Neural progenitor cell (in vitro differentiated cells): ENCODE data around the gene KAZN. TPM values are rescaled to one million over a fixed set of nuclear protein-coding genes. Genes with fewer than 3 reads are reported as not detected.

Experiments
- DNase-seq: peaks from one replicate; pipeline ENCODE4 v3.0.0-alpha.2; 2016; ENCODE audit warnings: low spot score
- H2AFZ ChIP-seq: fragments of 200-600 bp; sonication (generic); replicated peaks from 2 replicates; pipeline ENCODE4 v1.6.1; 2016; ENCODE audit warnings: antibody characterized with exemption
- H3F3A ChIP-seq: fragments of 200-600 bp; sonication (generic); 2 replicates; pipeline ENCODE4 v1.6.1; 2016; ENCODE audit warnings: antibody characterized with exemption, low read depth
- H3K27ac ChIP-seq: fragments of 200-600 bp; sonication (generic); 2 replicates; pipeline ENCODE4 v1.5.1; 2016; ENCODE audit warnings: mild to moderate bottlenecking
- H3K27me3 ChIP-seq: fragments of 200-600 bp; sonication (generic); 2 replicates; pipeline ENCODE4 v1.6.1; 2016; ENCODE audit warnings: mild to moderate bottlenecking, moderate library complexity
- H3K36me3 ChIP-seq: fragments of 200-600 bp; sonication (generic); 2 replicates; pipeline ENCODE4 v1.5.1; 2016
- H3K4me1 ChIP-seq: fragments of 200-600 bp; sonication (generic); 2 replicates; pipeline ENCODE4 v1.6.1; 2016; ENCODE audit warnings: mixed run types
- H3K4me2 ChIP-seq: fragments of 200-600 bp; sonication (generic); 2 replicates; pipeline ENCODE4 v1.6.1; 2016
- H3K4me3 ChIP-seq: fragments of 200-600 bp; sonication (generic); 2 replicates; pipeline ENCODE4 v1.5.1; 2016
- H3K79me2 ChIP-seq: fragments of 200-600 bp; sonication (generic); 2 replicates; pipeline ENCODE4 v1.6.1; 2016; ENCODE audit warnings: low read depth
- H3K9ac ChIP-seq: fragments of 200-600 bp; sonication (generic); 2 replicates; pipeline ENCODE4 v1.6.1; 2016
- H3K9me3 ChIP-seq: fragments of 200-600 bp; sonication (generic); 2 replicates; pipeline ENCODE4 v1.5.1; 2016; ENCODE audit warnings: low read depth
- H4K20me1 ChIP-seq: fragments of 200-600 bp; sonication (generic); 2 replicates; pipeline ENCODE4 v1.6.1; 2016; ENCODE audit warnings: low read depth
- H3K27ac Mint-ChIP-seq: 3 replicates; pipeline ENCODE4 v1.8.0; 2021; ENCODE audit warnings: mixed read lengths
- H3K27me3 Mint-ChIP-seq: 2 replicates; pipeline ENCODE4 v1.8.0; 2022; ENCODE audit warnings: low read depth, mild to moderate bottlenecking, inconsistent platforms, moderate library complexity, mixed read lengths; ENCODE audit not compliant: insufficient read depth
- H3K36me3 Mint-ChIP-seq: 3 replicates; pipeline ENCODE4 v1.8.0; 2021; ENCODE audit warnings: mixed read lengths
- H3K4me1 Mint-ChIP-seq: 3 replicates; pipeline ENCODE4 v1.8.0; 2021; ENCODE audit warnings: mixed read lengths
- H3K4me3 Mint-ChIP-seq: 3 replicates; pipeline ENCODE4 v1.8.0; 2021; ENCODE audit warnings: mild to moderate bottlenecking, moderate library complexity, mixed read lengths
- H3K9me3 Mint-ChIP-seq: 3 replicates; pipeline ENCODE4 v1.8.0; 2020; ENCODE audit warnings: mixed read lengths
- CTCF ChIP-seq: fragments of 200-600 bp; sonication (generic); IDR thresholded peaks from 2 replicates; pipeline ENCODE4 v1.5.1; 2017; ENCODE audit warnings: antibody characterized with exemption, mild to moderate bottlenecking
- EZH2 ChIP-seq: fragments of 200-600 bp; sonication (generic); IDR thresholded peaks from 2 replicates; pipeline ENCODE4 v1.6.1; 2017; ENCODE audit warnings: antibody characterized with exemption, mild to moderate bottlenecking, moderate library complexity
- EZH2phosphoT487 ChIP-seq: fragments of 200-600 bp; sonication (generic); IDR thresholded peaks from 2 replicates; pipeline ENCODE4 v1.6.1; 2017; ENCODE audit warnings: antibody characterized with exemption
- total RNA-seq: library from RNA; depleted of rRNA; stranded (reverse); fragments of >200 nt; gene quantifications from 2 replicates; pipeline ENCODE4 v1.2.3, GENCODE V29; 2015; ENCODE audit warnings: low replicate concordance

KAZN gene
- total RNA-seq, 1 donor from 2014 or later = 6.1 TPM

DNA sequence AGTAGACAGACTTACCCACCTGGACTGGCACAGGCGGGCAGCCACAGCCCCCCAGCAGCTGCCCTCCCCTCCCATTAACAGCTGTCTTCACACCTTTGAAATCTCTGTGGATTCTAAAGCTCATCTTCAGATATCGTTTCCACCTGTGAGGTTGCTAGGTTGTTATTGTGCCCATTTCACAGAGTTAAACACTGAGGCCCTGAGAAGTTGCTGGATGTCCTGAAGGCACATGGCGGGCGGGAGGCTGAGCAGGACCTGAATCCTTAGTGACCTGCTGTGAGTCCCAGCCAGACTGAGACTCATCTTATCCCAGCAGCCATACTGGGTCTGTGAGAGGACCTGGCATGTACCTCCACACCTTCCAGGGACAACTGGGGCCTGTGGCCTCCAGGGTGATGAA is 420.3 kb downstream of the KAZN start:
- no peak for DNase-seq
- H3K9ac ChIP-seq = no peak overlapping the region
- no peak overlapping the region for H3K4me2 ChIP-seq
- no peaks in the 10 kb centered on the region for H3K27me3 ChIP-seq
- no peaks in the 10 kb centered on the region for H3K36me3 ChIP-seq
- H3K4me1 ChIP-seq = no peaks in the 10 kb centered on the region
- Mint-ChIP-seq H3K9me3 (no peaks in the 10 kb centered on the region), H3K36me3 (peaks cover 5% of the 10 kb centered on the region), H3K27ac (no peak overlapping the region), H3K4me3 (no peak overlapping the region), H3K27me3 (peaks cover 2% of the 10 kb centered on the region), H3K4me1 (peaks cover 15% of the 10 kb centered on the region)
- H3K4me3 ChIP-seq = no peak overlapping the region
- no peak overlapping the region for H3K27ac ChIP-seq
- H4K20me1 ChIP-seq = no peaks in the 10 kb centered on the region
- no peak overlapping the region for H2AFZ ChIP-seq
- TF ChIP-seq EZH2phosphoT487 (no peak), CTCF (no peak), EZH2 (no peak)
- no peaks in the 10 kb centered on the region for H3K9me3 ChIP-seq
- H3K79me2 ChIP-seq = no peaks in the 10 kb centered on the region
- H3F3A ChIP-seq = no peaks in the 10 kb centered on the region

DNA sequence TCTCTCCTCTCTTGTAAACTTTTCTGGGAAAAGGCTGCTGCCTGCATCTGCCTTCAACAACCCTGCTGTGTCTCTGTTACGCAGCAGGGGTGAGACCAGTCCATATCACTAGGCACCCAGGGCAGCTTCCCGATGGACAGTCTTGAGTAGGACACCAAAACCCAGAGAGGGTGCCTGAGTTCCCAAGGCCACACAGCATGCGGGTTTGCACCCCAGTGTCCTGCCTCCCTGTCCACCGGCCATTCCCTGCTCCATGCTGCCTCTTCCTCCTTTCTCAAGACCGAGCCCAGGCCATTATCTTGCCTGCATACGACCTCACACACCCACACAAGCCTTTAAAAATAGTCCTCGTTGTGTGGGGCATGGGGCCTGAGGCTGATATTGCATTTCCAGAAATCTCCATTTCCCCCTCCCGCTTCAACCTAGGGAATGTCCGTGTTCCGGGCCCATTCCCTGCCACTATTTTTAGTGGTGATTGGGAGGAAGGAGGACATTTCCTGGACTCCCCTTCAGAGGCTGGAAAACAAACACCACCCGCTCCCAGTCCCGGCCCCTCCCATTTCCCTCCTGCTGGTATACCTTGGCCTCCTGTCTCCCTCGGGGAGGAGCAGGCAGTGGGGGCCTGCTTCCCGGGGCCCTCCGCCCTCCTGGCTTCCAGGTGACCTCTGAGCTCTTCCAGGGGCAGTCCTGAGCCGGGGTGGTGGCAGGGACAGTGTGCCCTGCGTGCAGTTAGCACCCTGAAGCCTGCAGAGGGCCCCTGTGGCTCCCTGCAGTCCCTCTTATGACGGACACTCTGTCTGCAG is 422.7 kb downstream of the KAZN start:
- Histone ChIP-seq H3K9ac (no peak overlapping the region), H3K4me2 (no peak overlapping the region), H3K9me3 (no peaks in the 10 kb centered on the region), H3K79me2 (no peaks in the 10 kb centered on the region), H2AFZ (no peak overlapping the region), H4K20me1 (no peaks in the 10 kb centered on the region), H3K27ac (no peak overlapping the region), H3K4me1 (no peaks in the 10 kb centered on the region), H3F3A (no peaks in the 10 kb centered on the region), H3K36me3 (no peaks in the 10 kb centered on the region), H3K27me3 (no peaks in the 10 kb centered on the region), H3K4me3 (no peak overlapping the region)
- H3K27me3 Mint-ChIP-seq = peaks cover 4% of the 10 kb centered on the region
- no peak overlapping the region for H3K27ac Mint-ChIP-seq
- no peak for DNase-seq
- no peaks in the 10 kb centered on the region for H3K9me3 Mint-ChIP-seq
- H3K36me3 Mint-ChIP-seq = peaks cover 10% of the 10 kb centered on the region
- TF ChIP-seq EZH2phosphoT487 (no peak), CTCF (no peak), EZH2 (no peak)
- H3K4me1 Mint-ChIP-seq = peaks cover 24% of the 10 kb centered on the region
- H3K4me3 Mint-ChIP-seq = no peak overlapping the region

DNA sequence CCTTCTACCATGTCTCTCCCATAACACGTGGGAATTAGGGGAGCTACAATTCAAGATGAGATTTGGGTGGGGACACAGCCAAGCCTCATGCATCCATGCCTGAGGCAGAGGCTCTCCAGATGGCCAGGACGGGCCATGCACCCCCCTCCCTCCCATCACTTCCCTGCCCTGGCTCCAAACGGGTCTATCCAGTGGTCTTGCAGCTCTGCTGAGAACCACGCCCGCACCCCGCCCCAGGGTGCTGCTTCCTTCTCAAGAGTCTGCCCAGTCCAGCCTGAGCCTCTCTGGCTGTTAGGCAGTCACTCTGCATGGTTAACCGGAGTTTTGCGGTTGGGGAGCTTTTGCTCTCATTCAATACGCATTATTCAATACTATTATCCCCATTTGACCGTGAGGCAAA is 423.6 kb downstream of the KAZN start:
- no peaks in the 10 kb centered on the region for H4K20me1 ChIP-seq
- Mint-ChIP-seq H3K27ac (no peak overlapping the region), H3K4me3 (no peak overlapping the region), H3K36me3 (peaks cover 10% of the 10 kb centered on the region), H3K4me1 (peaks cover 29% of the 10 kb centered on the region), H3K9me3 (no peaks in the 10 kb centered on the region), H3K27me3 (peaks cover 4% of the 10 kb centered on the region)
- H2AFZ ChIP-seq = no peak overlapping the region
- H3K4me2 ChIP-seq = no peak overlapping the region
- no peaks in the 10 kb centered on the region for H3F3A ChIP-seq
- H3K27me3 ChIP-seq = no peaks in the 10 kb centered on the region
- no peaks in the 10 kb centered on the region for H3K36me3 ChIP-seq
- H3K4me1 ChIP-seq = no peaks in the 10 kb centered on the region
- no peak overlapping the region for H3K4me3 ChIP-seq
- no peaks in the 10 kb centered on the region for H3K79me2 ChIP-seq
- no peak overlapping the region for H3K9ac ChIP-seq
- H3K27ac ChIP-seq = no peak overlapping the region
- TF ChIP-seq EZH2 (no peak), CTCF (no peak), EZH2phosphoT487 (no peak)
- DNase-seq = no peak
- no peaks in the 10 kb centered on the region for H3K9me3 ChIP-seq
